SW480 (cell line): ENCODE results near the gene SYNE4.
A peak's percentile ranks its signal among the peaks of the same experiment; 100 is the strongest.
"Not testable (repeated sequence)": the region's sequence is repeated elsewhere in the genome, so short reads cannot be mapped to it uniquely, and the experiment has no call there.

Experiments
- DNase-seq: peaks from one replicate; pipeline ENCODE4 v3.0.0-alpha.2; 2016; ENCODE audit warnings: low spot score

The SYNE4 gene

GRCh38 chr19:35990771-35991730 lies 17.6 kb downstream of the SYNE4 start:
- no peak for DNase-seq

DNA sequence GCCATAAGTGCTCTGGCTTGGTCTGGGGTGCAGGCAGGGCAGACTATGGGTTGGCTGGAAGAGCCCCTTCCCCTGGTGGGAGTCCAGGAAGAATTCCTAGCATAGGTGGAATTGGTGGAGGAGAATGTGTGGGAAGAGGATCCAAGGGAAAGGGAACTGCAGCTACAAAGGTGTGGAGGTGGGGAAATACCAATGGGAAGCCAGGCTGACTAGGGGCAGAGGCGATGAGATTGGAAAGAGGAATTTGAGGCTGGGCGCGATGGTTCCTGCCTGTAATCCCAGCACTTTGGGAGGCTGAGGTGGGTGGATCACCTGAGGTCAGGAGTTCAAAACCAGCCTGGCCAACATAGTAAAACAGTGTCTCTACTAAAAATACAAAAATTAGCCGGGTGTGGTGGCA lies 18.5 kb downstream of the SYNE4 start:
- DNase-seq, result no peak

DNA sequence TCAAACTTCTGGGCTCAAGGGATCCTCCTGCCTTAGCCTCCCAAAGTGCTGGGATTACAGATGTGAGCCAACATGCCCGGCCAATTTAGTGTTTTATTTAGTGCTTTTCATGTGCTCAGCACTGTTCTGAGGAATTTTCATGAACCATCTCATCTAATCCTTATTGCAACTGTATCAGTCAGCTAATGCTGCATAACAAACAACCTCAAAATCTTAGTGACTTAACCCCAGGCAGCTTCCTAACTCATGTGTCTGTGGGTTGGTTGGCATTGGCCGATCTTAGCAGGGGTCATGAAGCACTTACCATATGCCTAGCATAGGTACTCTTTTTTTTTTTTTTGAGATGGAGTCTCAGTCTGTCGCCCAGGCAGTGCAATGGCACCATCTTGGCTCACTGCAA lies 19.8 kb downstream of the SYNE4 start:
- no peak for DNase-seq

- no peak for DNase-seq
Observed at GRCh38 chr19:35987571-35987896, 21.1 kb downstream of the SYNE4 start.

GRCh38 chr19:35986664-35987570 lies 21.7 kb downstream of the SYNE4 start:
- peak; percentile 37 for DNase-seq

- no peak for DNase-seq
Observed at GRCh38 chr19:35986111-35986510, 22.5 kb downstream of the SYNE4 start.

DNA sequence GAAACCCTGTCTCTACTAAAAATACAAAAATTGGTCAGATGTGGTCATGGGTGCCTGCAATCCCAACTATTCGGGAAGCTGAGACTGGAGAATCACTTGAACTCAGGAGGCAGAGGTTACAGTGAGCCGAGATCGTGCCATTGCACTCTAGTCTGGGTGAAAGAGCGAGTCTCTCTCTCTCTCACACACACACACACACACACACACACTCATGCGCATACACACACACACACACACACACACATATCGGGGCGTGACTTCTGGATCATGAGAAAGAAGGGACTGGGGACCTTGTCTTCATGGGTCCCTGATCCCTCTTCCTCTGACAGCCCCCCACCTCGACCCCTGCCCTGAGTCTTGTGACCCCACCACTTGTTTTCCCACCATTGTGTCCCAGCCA lies 25.4 kb downstream of the SYNE4 start:
- DNase-seq, result no peak

GRCh38 chr19:35980997-35981396 lies 27.6 kb downstream of the SYNE4 start:
- DNase-seq, result not testable (repeated sequence)

GRCh38 chr19:35978832-35979365 lies 29.7 kb downstream of the SYNE4 start:
- DNase-seq, result no peak

DNA sequence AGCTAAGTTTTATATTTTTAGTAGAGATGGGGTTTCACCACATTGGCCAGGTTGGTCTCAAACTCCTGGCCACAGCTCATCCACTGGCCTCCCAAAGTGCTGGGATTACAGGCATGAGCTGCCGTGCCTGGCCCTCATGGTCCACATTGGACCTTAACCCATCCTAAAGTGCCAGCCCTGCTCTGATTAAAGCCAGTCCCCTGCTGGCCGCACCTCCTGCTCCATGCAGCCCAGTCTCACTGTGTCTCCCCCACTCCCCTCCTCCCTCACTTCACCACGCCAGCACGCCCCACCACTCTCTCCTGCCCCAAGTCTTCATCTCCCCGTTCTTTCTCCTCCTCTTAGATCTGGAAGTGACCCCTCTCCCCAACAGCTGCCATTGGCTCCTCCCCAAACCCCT lies 30.3 kb downstream of the SYNE4 start:
- DNase-seq, result no peak

DNA sequence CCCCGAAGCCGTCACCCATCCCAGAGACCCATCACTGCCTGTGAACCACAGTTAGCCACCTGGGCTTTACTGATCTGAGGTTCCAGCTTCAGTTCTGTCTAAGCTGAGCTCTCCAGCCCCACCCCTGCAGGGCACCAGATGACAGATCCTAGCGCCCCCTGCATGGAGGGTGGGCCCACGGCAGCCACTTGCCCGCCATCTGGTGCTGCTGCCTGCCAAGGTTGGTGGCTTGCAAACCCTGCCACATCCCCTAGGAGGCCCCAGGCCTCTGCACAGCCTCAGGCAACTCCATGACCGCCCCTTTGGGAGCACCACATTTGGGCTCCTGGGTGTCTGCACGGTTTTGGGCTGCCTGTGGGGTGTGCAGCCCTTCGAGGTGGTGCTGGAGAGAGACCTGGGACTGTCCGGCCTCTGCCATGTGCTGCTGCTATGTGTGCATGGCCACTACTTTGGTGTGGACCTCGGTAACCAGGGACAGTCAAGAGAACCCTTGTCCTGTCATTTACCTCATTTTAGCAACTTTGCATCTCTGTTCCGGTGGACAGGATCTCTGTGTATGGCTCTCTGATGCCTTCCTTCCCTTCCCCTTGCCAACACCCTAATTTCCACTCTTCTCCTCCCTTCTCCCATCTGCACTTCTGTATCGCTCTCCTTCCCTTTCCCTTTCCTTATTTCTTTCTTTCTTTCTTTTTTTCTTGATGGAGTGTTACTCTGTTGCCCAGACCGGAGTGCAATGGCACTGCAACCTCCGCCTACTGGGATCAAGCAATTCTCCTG lies 31.0 kb downstream of the SYNE4 start:
- DNase-seq, result peak; percentile 38

- DNase-seq, result no peak
Observed at GRCh38 chr19:35975608-35976214, 32.9 kb downstream of the SYNE4 start.

DNA sequence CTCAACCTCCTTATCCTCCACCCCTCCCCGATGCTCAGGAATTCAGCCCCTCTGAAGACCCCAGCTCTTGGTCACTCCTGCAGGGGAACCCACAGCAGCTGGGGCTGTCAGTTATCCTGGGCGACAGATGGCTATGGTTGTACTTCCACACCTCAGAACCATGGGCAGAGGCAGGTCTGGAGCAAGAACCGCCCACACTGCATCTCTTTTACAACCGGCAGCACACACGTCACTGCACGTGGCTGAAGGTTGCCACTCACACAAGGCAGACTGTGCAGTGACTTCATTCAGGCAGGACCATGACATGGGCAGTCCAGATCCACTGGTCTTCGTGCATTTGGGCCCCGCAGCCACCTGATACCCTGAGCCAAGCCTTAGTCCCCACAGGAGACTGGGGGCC lies 35.1 kb downstream of the SYNE4 start:
- peak; percentile 57 for DNase-seq

DNA sequence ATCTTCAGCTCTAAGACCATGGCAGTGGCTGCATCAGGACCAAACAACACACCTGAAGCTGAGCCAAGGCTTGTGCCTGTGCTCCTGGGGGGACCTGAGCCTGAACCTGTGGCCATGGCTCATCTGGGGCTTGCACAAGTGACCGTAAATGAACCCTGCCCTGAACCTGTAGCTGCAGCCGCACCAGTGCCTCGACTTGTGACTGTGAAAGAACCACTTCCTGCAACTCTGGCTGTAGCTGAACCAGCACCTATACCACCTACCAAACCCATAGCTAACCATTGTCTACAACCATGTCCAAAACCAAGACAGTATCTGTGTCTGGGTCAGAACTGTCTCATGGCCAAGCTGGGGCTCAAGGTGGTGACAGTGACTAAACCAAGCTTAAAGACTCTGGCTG lies 41.8 kb downstream of the SYNE4 start:
- no peak for DNase-seq

DNA sequence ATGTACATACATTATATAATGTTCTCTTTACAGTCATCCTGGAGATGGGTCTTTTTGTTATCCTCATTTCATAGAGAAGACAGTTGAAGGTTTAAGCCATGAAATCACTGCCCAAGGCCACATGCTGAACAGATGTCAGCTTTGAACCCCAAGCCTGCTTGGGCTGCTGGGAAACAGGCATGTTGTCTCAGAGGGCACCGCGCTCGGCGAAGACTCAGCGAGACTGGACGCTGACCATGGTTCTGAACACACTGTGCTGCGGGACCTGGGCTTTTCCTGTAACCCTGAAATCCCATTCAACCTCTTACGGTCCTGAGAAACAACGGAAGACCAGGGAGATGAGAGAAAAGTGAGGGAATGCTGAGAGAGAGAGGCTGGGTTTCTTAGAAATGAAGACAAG lies 45.1 kb downstream of the SYNE4 start:
- peak; percentile 42 for DNase-seq

DNA sequence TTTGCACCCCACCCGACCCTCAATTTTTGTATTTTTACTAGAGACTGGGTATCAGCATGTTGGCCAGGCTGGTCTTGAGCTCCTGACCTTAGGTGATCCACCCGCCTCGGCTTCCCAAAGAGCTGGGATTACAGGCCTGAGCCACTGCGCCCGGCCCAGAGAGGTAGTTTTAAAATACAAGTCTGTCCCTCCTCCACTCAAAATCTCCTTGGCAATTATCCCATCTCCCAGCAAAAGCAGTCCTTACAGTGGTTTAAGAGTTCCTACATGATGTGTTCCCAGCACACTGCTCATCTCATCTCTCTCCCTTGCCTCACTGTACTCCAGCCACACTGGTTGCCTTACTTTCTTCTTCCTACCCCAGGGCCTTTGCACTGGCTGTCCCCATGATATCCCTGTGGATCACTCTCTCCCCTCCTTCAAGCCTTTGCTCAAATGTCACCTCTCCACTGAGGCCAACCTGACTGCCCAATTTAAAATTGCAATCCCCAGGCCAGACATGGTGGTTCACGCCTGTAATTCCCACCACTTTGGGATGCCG lies 48.1 kb downstream of the SYNE4 start:
- no peak for DNase-seq

- no peak for DNase-seq
Observed at GRCh38 chr19:35959968-35960320, 48.7 kb downstream of the SYNE4 start.

DNA sequence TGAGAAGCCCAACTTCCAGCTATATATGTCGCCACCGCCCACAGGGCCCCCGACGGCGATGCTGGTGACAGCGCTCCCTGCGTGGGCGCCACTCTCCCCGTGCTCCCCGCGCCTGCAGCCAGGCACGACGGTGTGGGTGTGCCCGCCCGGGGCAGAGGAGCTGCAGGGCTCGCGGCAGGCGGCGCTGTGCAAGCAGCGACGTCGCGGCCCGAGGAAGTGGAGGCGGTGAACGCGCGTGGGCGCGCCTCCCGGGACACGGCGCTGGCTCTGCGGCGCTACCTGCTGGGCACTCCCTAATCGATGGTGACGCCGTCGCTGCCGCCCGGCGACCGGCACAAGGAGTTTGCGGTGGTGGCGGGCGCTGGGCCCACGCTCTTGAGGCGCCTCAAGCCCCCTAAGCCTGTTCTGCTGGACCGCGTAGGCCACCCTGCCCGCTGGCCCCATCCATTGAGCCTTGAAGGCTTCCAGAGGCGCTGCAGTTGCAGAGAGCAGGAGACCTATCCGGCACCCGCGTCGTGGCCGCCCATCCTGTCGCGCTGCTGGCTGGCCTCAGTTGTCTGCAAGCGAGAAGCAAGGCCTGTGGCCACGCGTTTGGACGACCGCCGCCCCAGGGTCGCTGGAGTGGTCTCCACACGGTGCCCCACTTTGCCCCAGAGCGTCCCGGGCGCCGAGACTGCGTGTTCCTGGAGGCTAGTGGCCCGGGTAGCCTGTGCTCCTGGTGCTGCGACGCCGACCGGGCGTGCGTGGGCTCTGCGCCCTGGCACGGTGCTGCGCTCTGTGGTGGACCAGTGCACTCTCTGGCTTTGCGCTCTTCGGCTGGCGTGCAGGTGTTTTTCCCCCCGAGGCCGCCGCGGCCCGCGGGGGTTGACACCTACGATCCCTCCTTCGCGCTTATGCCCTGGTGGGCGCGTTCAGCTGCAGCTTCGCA lies 49.3 kb downstream of the SYNE4 start:
- no peak for DNase-seq

DNA sequence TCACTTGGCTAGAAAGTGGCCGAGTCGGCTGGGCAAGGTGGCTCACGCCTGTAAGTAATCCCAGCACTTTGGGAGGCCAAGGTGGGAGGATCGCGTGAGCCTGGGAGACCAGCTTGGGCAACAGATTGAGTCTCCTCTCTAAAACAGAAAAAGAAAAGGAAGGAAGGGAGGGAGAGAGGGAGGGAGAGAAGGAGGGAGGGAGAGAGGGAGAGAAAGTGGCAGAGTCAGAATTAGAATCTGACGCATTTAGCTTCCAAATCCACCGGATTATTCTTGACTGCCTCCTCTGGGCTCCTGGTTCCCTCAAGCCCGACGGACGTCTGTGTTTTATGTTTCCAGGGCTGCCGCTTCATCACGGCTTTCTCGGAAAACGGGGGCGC lies 50.0 kb downstream of the SYNE4 start:
- DNase-seq, result no peak

DNA sequence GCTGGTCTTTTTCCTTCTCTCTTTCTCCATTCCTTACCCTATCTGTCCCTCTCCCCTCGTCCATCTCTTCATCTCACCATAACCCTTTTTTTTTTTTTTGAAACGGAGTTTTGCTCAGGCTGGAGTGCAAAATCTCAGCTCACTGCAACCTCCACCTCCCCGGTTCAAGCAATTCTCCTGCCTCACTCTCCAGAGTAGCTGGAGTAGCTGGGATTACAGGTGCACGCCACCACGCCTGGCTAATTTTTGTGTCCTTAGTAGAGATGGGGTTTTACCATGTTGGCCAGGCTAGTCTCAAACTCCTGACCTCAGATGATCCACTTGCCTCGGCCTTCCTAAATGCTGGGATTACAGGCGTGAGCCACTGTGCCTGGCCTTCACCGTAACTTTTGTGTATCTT lies 51.2 kb downstream of the SYNE4 start:
- DNase-seq, result not testable (repeated sequence)
